NCI-H1694 (cell line): ENCODE data around the gene FKBP11.
"Not testable (repeated sequence)": the region's sequence is repeated elsewhere in the genome, so short reads cannot be mapped to it uniquely, and the experiment has no call there.

Experiments
- DNase-seq: peaks from one replicate; lab custom pipeline; 2025; lab: John Stamatoyannopoulos, UW

Gene FKBP11

DNA sequence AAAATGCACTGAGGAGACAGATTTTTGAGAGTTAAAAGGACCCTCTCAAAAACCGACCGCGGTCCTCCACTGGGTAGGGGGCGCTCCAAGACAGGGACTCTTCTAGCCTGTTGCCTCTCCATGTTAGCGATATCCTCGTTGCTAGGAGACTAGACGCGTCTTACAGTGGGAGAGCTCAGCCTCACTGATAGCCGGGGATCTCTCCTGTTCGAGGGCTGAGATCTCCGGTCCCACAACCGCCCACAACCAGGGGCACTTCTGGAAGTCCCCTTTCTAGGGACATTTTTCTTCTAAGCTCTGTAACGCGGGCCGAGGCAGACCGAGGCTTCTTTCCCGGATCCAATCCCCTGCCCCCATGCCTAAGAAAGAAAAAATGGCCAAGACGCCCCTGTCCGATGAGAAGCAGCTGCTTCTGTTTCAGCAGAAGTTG, 21.3 kb downstream of the FKBP11 start:
- peak; percentile 54 for DNase-seq

DNA sequence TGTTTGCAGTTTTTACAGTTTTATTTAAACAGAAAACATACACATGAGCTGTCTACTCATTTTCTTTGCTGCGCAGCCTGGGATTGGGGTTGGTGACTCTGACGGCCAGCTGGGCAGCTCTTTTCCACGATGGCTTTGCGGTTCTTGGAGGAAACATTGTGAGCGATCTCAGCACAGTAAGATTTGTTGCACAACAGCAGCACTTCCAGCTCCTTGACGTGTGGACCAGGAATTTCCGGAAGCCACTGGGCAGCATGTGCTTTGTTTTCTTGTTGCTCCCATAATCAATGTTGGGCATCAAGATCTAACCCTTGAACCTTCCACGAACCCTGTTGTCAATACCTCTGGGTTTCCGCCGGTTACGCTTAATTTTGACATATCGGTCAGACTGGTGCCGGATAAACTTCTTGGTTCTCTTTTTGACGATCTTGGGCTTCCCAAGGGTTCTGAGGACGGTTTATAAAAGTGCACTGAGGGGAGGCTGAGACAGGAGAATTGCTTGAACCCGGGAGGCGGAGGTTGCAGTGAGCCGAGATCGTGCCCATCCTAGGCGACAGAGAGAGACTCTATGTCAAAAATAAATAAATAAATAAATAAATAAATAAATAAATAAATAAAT, 21.8 kb downstream of the FKBP11 start:
- no peak for DNase-seq

GRCh38 chr12:48901278-48901677, 24.0 kb downstream of the FKBP11 start:
- DNase-seq: no peak

- no peak for DNase-seq
Measured at GRCh38 chr12:48899651-48900050, 25.6 kb downstream of the FKBP11 start.

DNA sequence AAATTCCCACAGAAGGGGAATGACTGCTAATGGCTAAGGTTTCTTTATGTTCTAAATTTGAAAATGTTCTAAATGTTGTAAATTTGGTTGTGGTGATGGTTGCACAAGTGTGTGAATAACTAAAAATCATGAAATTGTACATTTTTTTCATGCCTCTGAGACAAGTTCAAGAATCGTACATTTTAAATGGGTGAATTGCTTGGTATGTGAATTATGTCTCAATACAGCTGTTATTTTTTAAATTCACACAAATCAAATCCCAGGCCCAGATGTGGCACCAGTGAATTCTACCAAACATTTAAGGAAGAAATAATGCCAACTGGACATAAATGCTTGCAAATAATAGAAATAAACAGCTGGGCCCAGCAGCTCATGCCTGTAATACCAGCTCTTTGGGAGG, 31.0 kb downstream of the FKBP11 start:
- no peak for DNase-seq

GRCh38 chr12:48890657-48891418, 34.5 kb downstream of the FKBP11 start:
- peak; percentile 63 for DNase-seq

DNA sequence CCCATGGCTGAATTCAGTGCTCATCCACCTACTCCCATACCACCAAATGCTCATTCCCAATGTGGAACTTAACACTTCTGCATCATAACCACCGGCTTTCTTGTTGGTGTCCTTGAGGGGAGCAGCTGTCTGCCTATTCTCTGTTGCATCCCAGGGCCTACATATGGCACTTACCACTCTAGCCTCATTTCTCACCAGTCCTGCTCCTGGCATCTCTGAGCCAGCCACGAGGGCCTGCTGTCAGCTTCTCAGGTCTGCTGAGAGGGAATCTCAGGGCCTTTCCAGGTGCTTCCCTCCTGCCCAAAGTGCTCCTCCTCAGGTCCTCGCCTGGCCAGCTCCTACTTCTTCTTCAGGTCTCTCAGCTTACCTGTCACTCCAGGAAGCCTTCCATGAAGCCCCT, 35.6 kb downstream of the FKBP11 start:
- DNase-seq: no peak

- DNase-seq: no peak
Measured at GRCh38 chr12:48883305-48884161, 41.8 kb downstream of the FKBP11 start.

GRCh38 chr12:48882972-48883304, 42.4 kb downstream of the FKBP11 start:
- DNase-seq: no peak

- DNase-seq: no peak
Measured at GRCh38 chr12:48882315-48882687, 43.0 kb downstream of the FKBP11 start.

- DNase-seq: no peak
Measured at GRCh38 chr12:48881686-48882314, 43.5 kb downstream of the FKBP11 start.

GRCh38 chr12:48880647-48881046, 44.6 kb downstream of the FKBP11 start:
- no peak for DNase-seq

- DNase-seq: no peak
Measured at GRCh38 chr12:48878548-48878947, 46.7 kb downstream of the FKBP11 start.

GRCh38 chr12:48875944-48876515, 49.3 kb downstream of the FKBP11 start:
- no peak for DNase-seq

- DNase-seq: not testable (repeated sequence)
Measured at GRCh38 chr12:48873534-48873933, 51.8 kb downstream of the FKBP11 start.

- DNase-seq: no peak
Measured at GRCh38 chr12:48873096-48873495, 52.2 kb downstream of the FKBP11 start.
